GM12878 (cell line): ENCODE measurements around the gene CS. TPM values are rescaled to one million over a fixed set of nuclear protein-coding genes. Genes with fewer than 3 reads are reported as not detected.

Experiments
- ATAC-seq: fragments of 200-7000 bp; cut with Tn5 transposase; 3 replicates; pipeline ENCODE4 v1.9.1; 2020; ENCODE audit warnings: mild to moderate bottlenecking, moderate library complexity
- BruUV-seq: library from RNA; stranded (reverse); fragments of 400-500 nt; replicated peaks from 2 replicates; lab custom pipeline; 2021; lab: Mats Ljungman, UMichigan
- CTCF ChIA-PET: fragments of 300-600 bp; sonication (Branson Sonifier 250); formaldehyde crosslinking; extraction: SDS; loops from one replicate; lab custom pipeline; 2021; ENCODE audit warnings: inconsistent platforms; lab: Yijun Ruan, JAX
- POLR2A ChIA-PET: fragments of 350-600 bp; formaldehyde crosslinking; extraction: SDS; loops from one replicate; lab custom pipeline; 2021; ENCODE audit warnings: inconsistent platforms; lab: Charles Lee
- RAD21 ChIA-PET: fragments of 300-600 bp; sonication (Branson Sonifier 250); formaldehyde crosslinking; loops from one replicate; lab custom pipeline; 2023; ENCODE audit warnings: antibody characterized with exemption; ENCODE audit not compliant: unreplicated experiment; lab: Charles Lee
- SMC1A ChIA-PET: fragments of 300-600 bp; sonication (Branson Sonifier 250); formaldehyde crosslinking; loops from one replicate; lab custom pipeline; 2023; ENCODE audit not compliant: unreplicated experiment, uncharacterized antibody; lab: Charles Lee
- DNase-seq: peaks from one replicate; pipeline ENCODE4 v3.0.0-alpha.2; 2011; ENCODE audit warnings: low read depth, low spot score
- FAIRE-seq: peaks from 3 replicates; lab custom pipeline; 2011; peaks lifted over from hg19 to GRCh38; lab: Jason Lieb, UNC
- H2AFZ ChIP-seq: 2 replicates; pipeline ENCODE4 v1.6.0; 2011; ENCODE audit warnings: low read depth, low read length, control low read depth; ENCODE audit not compliant: control insufficient read depth
- H3K27ac ChIP-seq: 2 replicates; pipeline ENCODE4 v1.5.1; 2011; ENCODE audit warnings: control low read depth; ENCODE audit not compliant: control insufficient read depth, insufficient read depth
- H3K27me3 ChIP-seq, 2 experiments: replicated peaks in 1 of 2; 2 replicates each; pipeline versions ENCODE4 v1.6.0 to v1.6.1; 2011; ENCODE audit warnings: low read length in 1 of 2; ENCODE audit not compliant: control insufficient read depth in 2 of 2, insufficient read depth in 2 of 2
- H3K36me3 ChIP-seq, 2 experiments: 2 replicates each; pipeline ENCODE4 v1.5.1; 2011; ENCODE audit warnings: low read length in 1 of 2; ENCODE audit not compliant: control insufficient read depth in 2 of 2, insufficient read depth in 2 of 2
- H3K4me1 ChIP-seq: 2 replicates; pipeline ENCODE4 v1.6.1; 2011; ENCODE audit warnings: mild to moderate bottlenecking, low read length, moderate library complexity, mixed read lengths; ENCODE audit not compliant: control insufficient read depth, insufficient read depth
- H3K4me2 ChIP-seq: 2 replicates; pipeline ENCODE4 v1.6.0; 2011; ENCODE audit warnings: control low read depth; ENCODE audit not compliant: control insufficient read depth, insufficient read depth
- H3K4me3 ChIP-seq: fragments of 200-600 bp; sonication (generic); 2 replicates; pipeline ENCODE4 v1.5.1; 2016
- H3K79me2 ChIP-seq: 2 replicates; pipeline ENCODE4 v1.6.0; 2011; ENCODE audit warnings: low read length; ENCODE audit not compliant: control insufficient read depth, insufficient read depth
- H3K9ac ChIP-seq: 2 replicates; pipeline ENCODE4 v1.8.0; 2011; ENCODE audit warnings: low read length, control low read depth, mixed read lengths; ENCODE audit not compliant: control insufficient read depth, insufficient read depth
- H3K9me3 ChIP-seq: replicated peaks from 3 replicates; pipeline ENCODE4 v1.5.1; 2011; ENCODE audit warnings: mild to moderate bottlenecking, low read length; ENCODE audit not compliant: control insufficient read depth, insufficient read depth
- H4K20me1 ChIP-seq: 2 replicates; pipeline ENCODE4 v1.6.0; 2011; ENCODE audit not compliant: control insufficient read depth, insufficient read depth
- BHLHE40 ChIP-seq, 2 experiments: fragments of 450-650 bp in 1 of 2; IDR thresholded peaks; 2 replicates each; pipeline ENCODE4 v1.6.1; 2011 to 2017; ENCODE audit warnings: low read depth in 2 of 2, borderline replicate concordance in 1 of 2, improper control_type of control experiment in 1 of 2, low read length in 1 of 2, mild to moderate bottlenecking in 1 of 2
- CBFB ChIP-seq: IDR thresholded peaks from 2 replicates; pipeline ENCODE4 v1.6.1; 2016; ENCODE audit warnings: antibody characterized with exemption, low read depth
- FOS ChIP-seq: IDR thresholded peaks from 3 replicates; pipeline ENCODE4 v1.6.1; 2011; ENCODE audit warnings: borderline replicate concordance; ENCODE audit not compliant: insufficient read length; ENCODE audit errors: extremely low read depth
- IRF4 ChIP-seq: IDR thresholded peaks from 2 replicates; pipeline ENCODE4 v1.6.1; 2011; ENCODE audit warnings: low read depth, low read length
- POLR2AphosphoS2 ChIP-seq: IDR thresholded peaks from 2 replicates; pipeline ENCODE4 v1.6.1; 2011; ENCODE audit warnings: low read depth, mild to moderate bottlenecking, low read length, improper control_type of control experiment, moderate library complexity
- POLR2AphosphoS5 ChIP-seq: IDR thresholded peaks from 2 replicates; pipeline ENCODE4 v1.6.1; 2011; ENCODE audit warnings: mild to moderate bottlenecking, low read length, inconsistent platforms
- SMAD5 ChIP-seq: IDR thresholded peaks from 2 replicates; pipeline ENCODE4 v1.6.1; 2016; ENCODE audit warnings: antibody characterized with exemption, low read depth
- STAT3 ChIP-seq: IDR thresholded peaks from 2 replicates; pipeline ENCODE4 v1.6.1; 2011; ENCODE audit warnings: low read depth, low read length, improper control_type of control experiment
- TAF1 ChIP-seq: IDR thresholded peaks from 2 replicates; pipeline ENCODE4 v1.6.1; 2011; ENCODE audit warnings: mild to moderate bottlenecking, low read depth, low read length, borderline replicate concordance
- WGBS: methylation state at CpG from one replicate; pipeline ENCODE4 v1.1.6; 2016; ENCODE audit warnings: low lambda C conversion rate; ENCODE audit not compliant: insufficient replicate concordance, insufficient coverage; ENCODE audit errors: missing lambda C conversion rate; 5-methylcytosine and 5-hydroxymethylcytosine counted together
- in situ Hi-C: fragments of 300-500 bp; cut with MboI; formaldehyde crosslinking; loops from 9 replicates; pipeline ENCODE4 v1.14.3; 2018; ENCODE audit warnings: mixed read lengths
- intact Hi-C: fragments of 100-400 bp; cut with micrococcal nuclease; formaldehyde crosslinking; loops from one replicate; pipeline ENCODE4 v1.14.2; 2022; ENCODE audit not compliant: unreplicated experiment
- polyA plus RNA-seq, 11 experiments: library from polyadenylated mRNA; depleted of rRNA in 4 of 11; unstranded in 6 of 11; stranded (reverse) in 5 of 11; fragments of >200 nt; fragmentation: Nextera tagmentation in 4 of 11; fragmentation: Illumina TruSeq in 1 of 11; extraction: Ambion mirVana in 4 of 11; extraction: Trizol in 1 of 11; gene quantifications; 1 replicate in 1 of 11; 2 replicates in 10 of 11; pipeline versions ENCODE4 v1.2.1 to v1.2.3, GENCODE V29; 2011 to 2016; ENCODE audit warnings: inconsistent platforms in 2 of 11, missing spikeins in 2 of 11, low read depth in 1 of 11
- total RNA-seq, 4 experiments: library from RNA; depleted of rRNA in 3 of 4; stranded (reverse); fragments of >200 nt in 3 of 4; fragmentation: Illumina TruSeq in 1 of 4; extraction: Trizol in 1 of 4; gene quantifications; 2 replicates each; pipeline versions ENCODE4 v1.2.1 to v1.2.3, GENCODE V29; 2013 to 2021

Gene CS
- total and polyA plus RNA-seq, 10 of the 15 experiments (the other 5 are each of a cell fraction or from before 2014, with no cell fraction given) = 64.9 to 276 (median 139) TPM

DNA sequence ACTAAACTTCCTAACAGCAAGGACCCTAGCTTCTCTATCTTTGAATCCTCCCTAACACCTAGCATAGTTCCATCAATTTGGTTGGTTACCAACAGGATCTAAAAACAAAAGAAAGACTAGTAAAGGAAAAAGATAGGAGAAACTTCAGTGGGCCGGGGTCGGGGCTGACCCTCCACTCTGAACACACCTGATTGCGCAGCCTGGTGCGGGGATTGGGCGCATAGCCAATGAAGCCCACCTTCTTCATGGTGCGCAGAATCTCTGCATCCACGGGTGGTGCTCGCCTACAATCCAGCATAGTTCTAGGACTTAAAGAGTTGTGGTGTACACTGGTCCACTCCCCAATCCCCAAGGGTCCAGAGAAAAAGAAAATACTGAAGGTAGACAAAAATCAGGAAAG, 26.0 kb upstream of the CS start:
- Histone ChIP-seq H3K4me3 (no peak overlapping the region), H3K27me3 (no peaks in the 10 kb centered on the region), H3K27ac (no peak overlapping the region), H3K4me1 (no peaks in the 10 kb centered on the region), H3K79me2 (no peaks in the 10 kb centered on the region), H3K4me2 (no peak overlapping the region), H2AFZ (no peak overlapping the region), H3K9ac (no peak overlapping the region), H3K36me3 (peaks cover 0 to 16% of the 10 kb centered on the region in 2 experiments; a peak in 3 of 4 replicates), H4K20me1 (no peaks in the 10 kb centered on the region), H3K9me3 (no peaks in the 10 kb centered on the region)
- RAD21 ChIA-PET = no interaction called here
- SMC1A ChIA-PET = interaction anchor here (0.7 to 1.5 kb wide), 2 partner anchors 9 to 137 kb away, joined by 3 to 4 read pairs; no protein-coding TSS in a partner anchor
- DNase-seq (no peak), ATAC-seq (no peak), FAIRE-seq (no peak)
- POLR2A ChIA-PET = interaction anchor here (0.9 to 1.4 kb wide), 3 partner anchors 10 to 32 kb away, joined by 3 to 5 read pairs (median 3); partner anchors contain the start of gene CNPY2
- CTCF ChIA-PET = interaction anchor here (2.5 kb wide), 1 partner anchor 138 kb away, joined by 6 read pairs; no protein-coding TSS in a partner anchor
- BruUV-seq = no TSS peak
- WGBS = 93% methylated on average over 8 of the region's 8 CpGs
- intact Hi-C loops (no loop called here), in situ Hi-C loops (no loop called here)
- no peak for TF ChIP-seq SMAD5
- TF ChIP-seq BHLHE40 (IDR thresholded peaks at IDR 0.05; ENCODE audit: borderline replicate concordance in 1 of 2, low read depth in 2 of 2, low read length in 1 of 2) = no peak
- no peak for TF ChIP-seq FOS
- no peak for TF ChIP-seq TAF1
- no peak for TF ChIP-seq CBFB
- no peak for TF ChIP-seq POLR2AphosphoS2
- TF ChIP-seq STAT3 = no peak
- TF ChIP-seq POLR2AphosphoS5 = no peak
- TF ChIP-seq IRF4 = no peak
